CD4-positive, alpha-beta T cell treated with Interferon gamma for 1 hour (primary cell): ENCODE measurements around the gene PLA2G10.
"Not testable (repeated sequence)": the region's sequence is repeated elsewhere in the genome, so short reads cannot be mapped to it uniquely, and the experiment has no call there.

Source experiments
- DNase-seq: peaks from one replicate; pipeline ENCODE4 v3.0.0-alpha.2; 2020

Gene PLA2G10, protein sequence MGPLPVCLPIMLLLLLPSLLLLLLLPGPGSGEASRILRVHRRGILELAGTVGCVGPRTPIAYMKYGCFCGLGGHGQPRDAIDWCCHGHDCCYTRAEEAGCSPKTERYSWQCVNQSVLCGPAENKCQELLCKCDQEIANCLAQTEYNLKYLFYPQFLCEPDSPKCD

DNA sequence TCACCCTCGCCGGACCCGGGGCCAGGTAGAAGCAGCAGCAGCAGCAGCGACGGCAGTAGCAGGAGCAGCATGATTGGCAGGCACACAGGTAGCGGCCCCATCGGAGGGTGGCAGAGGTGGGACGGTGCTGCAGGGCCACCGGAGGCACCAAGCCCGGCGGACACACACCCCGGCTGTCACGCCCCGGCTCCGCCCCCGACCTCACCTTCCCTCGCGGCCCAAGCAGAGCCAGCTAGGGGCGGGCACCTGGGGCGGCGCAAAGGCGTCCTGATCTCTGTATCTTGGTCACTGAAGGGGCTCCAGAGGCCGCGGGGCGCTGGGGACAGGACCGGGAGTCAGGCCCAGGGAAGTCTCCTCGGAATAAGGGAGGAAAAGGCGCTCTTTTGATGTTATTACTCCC, at the start of gene PLA2G10:
Gene PLA2G10 (minus strand): TSS at position 180 of the 400 bp plus-strand sequence. CDS start 79 bp downstream, at position 101.
- DNase-seq = not testable (repeated sequence)

DNA sequence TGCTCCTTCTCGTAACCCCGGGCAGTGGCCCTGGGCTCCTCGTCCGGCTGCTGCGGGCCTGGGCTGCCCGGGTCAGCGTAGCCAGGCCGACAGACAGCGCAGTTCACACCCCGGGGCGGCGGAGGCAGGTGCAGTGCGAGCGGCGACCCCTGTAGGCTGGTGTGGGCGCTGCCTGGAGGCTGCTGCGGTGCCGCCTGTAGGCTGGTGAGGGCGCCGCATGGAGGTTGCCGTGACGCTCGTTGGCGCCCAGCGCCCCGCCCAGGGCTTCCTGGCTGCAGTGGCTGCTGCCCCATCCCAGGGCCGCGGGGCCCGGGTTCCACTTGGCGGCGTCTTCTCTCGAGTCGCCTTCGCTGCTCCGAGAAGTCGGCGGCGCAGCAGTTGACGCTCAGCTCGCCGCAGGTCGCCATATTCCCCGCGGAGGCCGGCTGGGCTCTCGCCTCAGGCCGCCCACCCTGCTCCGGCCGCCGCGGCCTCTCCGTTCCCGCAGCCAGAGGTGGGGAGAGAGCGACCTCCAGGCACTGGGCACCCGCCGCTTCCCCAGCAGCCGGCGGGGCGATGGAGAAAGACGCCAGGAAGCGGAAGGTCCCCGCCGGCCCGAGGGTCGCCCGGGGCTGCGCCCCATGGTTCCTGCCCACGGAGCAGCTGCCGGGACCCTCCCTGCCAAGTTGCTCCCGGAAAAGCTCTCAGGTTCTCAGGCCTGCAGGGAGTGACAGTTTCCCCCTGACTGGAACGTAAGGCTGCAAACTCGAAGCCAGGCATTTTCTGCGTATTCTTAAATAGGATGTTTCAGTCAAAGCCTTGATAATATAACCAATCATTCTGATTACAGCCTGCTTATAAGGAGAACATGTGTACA, 48.4 kb upstream of the PLA2G10 start, which contains the start of gene NPIPA2:
Gene NPIPA2 (plus strand): TSS at position 261 of the 856 bp plus-strand sequence. CDS start 5,533 bp downstream, outside the sequence.
- not testable (repeated sequence) for DNase-seq

DNA sequence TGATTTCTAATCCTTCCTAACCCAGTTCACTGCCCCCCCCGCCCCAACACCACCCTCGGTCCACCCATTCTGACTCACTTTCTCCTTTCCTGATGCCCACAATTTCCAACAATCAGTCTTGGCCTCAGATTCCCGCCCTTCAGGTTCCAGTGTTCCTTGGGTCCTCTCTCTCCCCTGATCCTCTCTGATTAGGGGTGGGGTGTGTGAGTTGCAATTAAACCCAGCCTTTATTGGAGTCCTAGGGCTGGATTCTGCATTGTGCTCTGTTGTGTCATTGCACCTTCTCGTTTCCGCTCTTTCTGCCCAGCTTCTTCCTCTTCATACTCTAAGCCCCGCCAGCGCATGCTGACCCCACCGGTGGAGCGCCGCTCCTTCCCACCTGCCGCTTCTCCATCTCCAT, 47.7 kb upstream of the PLA2G10 start:
- DNase-seq = not testable (repeated sequence)

DNA sequence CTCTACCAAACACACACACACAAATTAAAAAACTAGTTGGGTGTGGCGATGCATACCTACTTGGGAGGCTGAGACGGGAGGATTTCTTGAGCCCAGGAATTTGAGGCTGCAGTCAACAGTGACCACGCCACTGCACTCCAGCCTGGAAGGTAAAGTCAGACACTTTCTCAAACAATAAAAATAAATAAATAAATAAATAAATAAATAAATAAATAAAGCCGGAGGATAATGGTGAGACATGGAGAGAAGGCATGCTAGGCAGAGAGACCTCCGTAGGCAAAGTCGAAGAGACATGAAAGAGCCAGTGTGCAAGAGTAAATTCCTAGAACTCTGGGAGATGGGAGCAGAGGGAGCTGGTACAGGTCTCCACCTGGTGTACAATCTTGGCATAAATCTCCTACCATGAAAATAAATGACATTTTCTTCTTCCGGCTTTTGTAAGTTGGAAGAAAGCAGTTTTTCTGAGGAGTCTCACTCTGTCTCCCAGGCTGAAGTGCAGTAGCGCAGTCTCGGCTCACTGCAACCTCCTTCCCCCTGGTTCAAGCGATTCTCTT, 46.8 kb upstream of the PLA2G10 start:
- not testable (repeated sequence) for DNase-seq

DNA sequence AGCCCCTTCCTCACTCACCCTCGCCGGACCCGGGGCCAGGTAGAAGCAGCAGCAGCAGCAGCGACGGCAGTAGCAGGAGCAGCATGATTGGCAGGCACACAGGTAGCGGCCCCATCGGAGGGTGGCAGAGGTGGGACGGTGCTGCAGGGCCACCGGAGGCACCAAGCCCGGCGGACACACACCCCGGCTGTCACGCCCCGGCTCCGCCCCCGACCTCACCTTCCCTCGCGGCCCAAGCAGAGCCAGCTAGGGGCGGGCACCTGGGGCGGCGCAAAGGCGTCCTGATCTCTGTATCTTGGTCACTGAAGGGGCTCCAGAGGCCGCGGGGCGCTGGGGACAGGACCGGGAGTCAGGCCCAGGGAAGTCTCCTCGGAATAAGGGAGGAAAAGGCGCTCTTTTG, 39.1 kb upstream of the PLA2G10 start:
- not testable (repeated sequence) for DNase-seq

DNA sequence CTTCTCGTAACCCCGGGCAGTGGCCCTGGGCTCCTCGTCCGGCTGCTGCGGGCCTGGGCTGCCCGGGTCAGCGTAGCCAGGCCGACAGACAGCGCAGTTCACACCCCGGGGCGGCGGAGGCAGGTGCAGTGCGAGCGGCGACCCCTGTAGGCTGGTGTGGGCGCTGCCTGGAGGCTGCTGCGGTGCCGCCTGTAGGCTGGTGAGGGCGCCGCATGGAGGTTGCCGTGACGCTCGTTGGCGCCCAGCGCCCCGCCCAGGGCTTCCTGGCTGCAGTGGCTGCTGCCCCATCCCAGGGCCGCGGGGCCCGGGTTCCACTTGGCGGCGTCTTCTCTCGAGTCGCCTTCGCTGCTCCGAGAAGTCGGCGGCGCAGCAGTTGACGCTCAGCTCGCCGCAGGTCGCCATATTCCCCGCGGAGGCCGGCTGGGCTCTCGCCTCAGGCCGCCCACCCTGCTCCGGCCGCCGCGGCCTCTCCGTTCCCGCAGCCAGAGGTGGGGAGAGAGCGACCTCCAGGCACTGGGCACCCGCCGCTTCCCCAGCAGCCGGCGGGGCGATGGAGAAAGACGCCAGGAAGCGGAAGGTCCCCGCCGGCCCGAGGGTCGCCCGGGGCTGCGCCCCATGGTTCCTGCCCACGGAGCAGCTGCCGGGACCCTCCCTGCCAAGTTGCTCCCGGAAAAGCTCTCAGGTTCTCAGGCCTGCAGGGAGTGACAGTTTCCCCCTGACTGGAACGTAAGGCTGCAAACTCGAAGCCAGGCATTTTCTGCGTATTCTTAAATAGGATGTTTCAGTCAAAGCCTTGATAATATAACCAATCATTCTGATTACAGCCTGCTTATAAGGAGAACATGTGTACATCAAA, 9.3 kb upstream of the PLA2G10 start, which contains the start of gene NPIPA3:
Gene NPIPA3 (plus strand): TSS at position 256 of the 856 bp plus-strand sequence. CDS start 5,533 bp downstream, outside the sequence.
- DNase-seq = not testable (repeated sequence)

DNA sequence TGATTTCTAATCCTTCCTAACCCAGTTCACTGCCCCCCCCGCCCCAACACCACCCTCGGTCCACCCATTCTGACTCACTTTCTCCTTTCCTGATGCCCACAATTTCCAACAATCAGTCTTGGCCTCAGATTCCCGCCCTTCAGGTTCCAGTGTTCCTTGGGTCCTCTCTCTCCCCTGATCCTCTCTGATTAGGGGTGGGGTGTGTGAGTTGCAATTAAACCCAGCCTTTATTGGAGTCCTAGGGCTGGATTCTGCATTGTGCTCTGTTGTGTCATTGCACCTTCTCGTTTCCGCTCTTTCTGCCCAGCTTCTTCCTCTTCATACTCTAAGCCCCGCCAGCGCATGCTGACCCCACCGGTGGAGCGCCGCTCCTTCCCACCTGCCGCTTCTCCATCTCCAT, 8.6 kb upstream of the PLA2G10 start:
- not testable (repeated sequence) for DNase-seq

DNA sequence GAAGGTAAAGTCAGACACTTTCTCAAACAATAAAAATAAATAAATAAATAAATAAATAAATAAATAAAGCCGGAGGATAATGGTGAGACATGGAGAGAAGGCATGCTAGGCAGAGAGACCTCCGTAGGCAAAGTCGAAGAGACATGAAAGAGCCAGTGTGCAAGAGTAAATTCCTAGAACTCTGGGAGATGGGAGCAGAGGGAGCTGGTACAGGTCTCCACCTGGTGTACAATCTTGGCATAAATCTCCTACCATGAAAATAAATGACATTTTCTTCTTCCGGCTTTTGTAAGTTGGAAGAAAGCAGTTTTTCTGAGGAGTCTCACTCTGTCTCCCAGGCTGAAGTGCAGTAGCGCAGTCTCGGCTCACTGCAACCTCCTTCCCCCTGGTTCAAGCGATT, 7.8 kb upstream of the PLA2G10 start:
- DNase-seq = not testable (repeated sequence)

DNA sequence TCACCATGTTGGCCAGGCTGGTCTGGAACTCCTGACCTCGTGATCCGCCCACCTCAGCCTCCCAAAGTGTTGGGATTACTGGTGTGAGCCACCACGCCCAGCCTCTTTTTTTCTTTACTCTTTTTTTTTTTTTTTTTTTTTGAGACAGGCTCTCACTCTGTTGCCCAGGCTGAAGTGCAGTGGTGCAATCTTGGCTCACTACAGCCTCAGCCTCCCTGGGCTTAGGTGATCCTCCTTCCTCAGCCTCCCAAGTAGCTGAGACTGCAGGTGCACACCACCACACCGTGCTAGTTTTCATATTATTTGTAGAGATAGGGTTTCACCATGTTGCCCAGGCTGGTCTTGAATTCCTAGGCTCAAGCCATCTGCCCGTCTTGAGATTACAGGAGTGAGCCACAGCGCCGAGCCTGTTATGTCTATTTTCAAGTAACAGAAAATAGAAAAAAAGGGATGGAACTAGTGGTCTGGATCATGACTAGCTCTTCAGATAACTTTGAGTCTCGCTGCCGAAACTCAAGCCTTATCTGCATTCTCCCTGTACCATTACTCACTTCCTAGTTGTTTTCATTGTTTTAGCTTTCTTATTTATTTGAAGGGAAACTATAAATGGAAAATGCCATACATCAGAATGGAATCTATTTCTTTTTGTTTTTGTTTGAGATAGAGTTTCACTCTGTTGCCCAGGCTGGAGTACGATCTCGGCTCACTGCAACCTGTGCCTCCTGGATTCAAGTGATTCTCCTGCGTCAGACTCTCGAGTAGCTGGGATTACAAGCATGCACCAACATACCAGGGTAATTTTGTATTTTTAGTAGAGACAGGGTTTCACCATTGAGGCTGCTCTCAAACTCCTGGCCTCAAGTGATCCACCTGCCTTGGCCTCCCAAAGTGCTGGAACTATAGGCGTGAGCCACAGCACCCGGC, 8.0 kb downstream of the PLA2G10 start:
- not testable (repeated sequence) for DNase-seq

DNA sequence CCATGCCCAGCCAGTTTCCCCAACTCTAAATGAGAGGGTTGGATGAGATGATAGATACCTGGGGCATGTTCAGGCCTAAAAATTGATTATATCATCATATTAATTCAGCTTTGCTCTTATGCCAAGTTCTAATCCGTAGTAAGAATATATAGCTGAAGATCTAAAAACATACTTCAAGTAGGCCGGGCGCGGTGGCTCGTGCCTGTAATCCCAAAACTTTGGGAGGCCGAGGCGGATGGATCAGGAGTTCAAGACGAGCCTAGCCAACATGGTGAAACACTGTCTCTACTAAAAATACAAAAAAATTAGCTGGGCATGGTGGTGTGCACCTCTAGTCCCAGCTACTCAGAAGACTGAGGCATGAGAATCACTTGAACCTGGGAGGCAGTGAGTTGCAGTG, 12.0 kb downstream of the PLA2G10 start:
- DNase-seq = no peak

DNA sequence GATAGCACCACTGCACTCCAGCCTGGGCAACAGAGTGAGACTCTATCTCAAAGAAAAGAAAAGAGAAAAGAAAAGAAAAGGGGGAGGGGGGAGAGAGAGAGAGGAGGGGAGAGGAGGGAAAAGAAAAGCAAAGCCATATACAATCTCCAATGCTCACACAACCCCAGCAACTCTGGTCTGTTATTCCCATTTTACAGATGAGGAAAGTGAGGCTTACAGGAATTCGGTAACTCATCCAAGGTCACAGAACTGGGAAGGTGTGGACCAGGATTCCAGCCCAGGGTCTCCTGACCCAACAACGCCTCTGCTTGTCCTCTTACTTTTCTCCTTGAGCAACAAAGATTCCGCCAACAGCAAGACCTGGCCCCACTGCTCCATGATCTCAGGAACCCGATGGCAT, 13.0 kb downstream of the PLA2G10 start:
- DNase-seq = no peak

DNA sequence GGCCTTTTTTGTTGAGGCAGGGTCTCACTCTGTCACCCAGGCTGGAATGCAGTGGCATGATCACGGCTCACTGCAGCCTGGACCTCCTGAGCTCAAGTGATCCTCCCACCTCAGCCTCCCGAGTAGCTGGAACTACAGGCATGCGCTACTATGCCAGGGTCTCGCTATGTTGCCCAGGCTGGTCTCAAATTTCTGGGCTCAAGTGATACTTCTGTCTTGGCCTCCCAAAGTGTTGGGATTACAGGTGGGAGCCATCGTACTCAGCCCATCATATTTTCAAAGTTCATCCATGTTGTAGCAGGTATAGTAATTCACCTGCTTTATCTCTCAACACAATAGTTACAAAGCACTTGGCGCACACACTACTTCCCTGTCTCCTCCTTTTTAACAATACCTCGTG, 13.7 kb downstream of the PLA2G10 start:
- not testable (repeated sequence) for DNase-seq

DNA sequence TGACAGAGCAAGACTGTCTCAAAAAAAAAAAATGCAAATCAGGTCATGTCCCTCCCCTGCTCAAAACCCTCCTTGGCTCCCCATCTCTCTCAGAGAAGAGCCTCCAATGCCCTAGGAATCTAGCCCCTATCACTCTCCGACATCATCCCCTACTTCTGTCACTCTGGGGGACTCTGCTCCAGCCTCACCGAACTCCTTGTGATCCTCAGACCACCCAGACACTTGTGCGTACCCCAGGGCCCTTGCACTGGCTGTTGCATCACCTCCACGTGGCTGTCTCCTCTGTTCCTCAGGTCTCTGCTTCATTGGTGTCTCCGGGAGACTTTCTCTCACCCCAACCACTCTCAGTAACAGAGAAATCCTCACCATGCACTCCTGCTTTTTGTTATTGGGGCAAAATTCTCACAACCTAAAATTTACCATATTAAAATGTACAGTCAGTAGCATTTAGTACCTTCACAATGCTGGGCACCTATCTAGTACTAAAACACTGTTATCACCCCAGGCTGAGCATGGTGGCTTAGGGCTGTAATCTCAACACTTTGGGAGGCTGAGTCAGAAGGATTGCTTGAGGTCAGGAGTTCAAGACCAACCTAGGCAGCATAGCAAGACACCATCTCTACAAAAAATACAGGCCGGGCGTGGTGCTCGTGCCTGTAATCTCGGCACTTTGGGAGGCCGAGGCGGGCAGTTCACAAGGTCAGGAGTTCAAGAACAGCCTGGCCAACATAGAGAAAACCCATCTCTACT, 15.2 kb downstream of the PLA2G10 start:
- no peak for DNase-seq

DNA sequence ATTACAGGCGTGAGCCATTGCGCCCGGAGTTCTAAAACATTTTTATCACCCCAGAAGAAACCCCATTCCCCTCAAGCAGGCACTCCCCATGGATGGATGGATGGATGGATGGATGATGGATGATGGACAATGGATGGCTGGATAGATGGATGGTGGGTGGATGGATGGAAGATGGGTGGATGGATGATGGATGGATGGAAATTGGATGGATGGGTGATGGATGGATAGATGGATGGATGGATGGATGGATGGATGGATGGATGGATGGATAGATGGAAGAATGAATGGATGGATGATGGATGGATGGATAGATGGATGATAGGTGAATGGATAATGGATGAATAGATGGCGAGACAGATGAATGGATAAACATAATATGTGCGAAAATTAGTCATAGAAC, 16.5 kb downstream of the PLA2G10 start:
- DNase-seq = no peak

DNA sequence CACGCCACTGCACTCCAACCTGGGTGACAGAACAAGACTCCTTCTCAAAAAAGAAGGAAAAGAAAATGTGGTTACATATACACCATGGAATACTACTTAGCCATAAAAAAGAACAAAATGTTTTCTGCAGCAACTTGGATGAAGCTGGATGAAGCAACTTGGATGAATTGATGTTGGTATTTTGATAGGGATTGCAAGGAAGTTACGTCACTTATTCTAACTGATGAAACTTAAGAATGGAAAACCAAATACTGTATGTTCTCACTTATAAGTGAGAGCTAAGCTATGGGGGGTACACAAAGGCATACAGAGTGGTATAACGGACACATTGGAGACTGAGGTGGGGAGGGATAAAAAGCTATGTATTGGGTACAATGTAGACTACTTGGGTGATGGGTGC, 17.5 kb downstream of the PLA2G10 start:
- DNase-seq = no peak

DNA sequence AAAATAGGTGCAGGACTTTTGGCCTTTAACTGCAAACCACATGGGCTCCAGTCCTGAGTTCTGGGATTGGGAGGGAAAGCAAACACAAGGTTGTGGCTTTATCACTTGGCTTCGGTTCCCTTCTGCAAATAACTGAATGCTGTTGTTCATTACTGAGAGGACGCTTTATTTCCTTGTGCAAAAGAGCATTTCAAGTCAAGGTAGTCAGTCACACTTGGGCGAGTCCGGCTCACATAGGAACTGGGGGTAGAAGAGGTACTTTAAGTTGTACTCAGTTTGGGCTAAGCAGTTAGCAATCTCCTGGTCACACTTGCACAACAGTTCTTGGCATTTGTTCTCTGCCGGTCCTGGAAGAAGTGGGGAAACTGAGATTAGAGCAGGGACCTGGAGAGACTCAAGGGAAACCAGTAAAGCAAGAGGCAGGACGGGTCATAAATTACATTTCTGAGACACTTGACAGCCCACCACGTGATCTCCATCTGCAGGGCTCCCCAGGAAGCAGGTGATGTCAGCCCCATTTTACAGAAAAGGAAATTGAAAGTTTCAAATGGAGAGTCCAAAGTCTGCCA, 21.6 kb downstream of the PLA2G10 start:
- DNase-seq = no peak

DNA sequence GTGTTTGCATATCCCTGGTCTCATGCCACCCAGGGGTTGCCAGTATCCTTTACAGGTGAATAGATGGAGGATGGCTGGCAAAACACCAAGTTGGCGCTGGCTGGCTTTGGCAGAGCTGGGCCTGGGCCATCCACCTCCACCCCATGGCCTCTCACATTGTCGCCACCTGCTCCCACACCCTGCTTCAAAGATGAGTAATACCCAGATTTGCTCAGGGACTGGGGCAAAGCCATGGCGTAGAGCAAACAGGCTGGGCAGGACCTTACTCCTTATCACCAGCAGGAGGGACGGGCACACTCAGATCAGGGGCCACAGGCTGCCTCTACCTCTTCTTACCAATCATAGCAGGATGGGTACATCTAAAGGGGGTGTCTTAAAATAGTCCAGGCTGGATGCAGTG, 24.3 kb downstream of the PLA2G10 start:
- no peak for DNase-seq

DNA sequence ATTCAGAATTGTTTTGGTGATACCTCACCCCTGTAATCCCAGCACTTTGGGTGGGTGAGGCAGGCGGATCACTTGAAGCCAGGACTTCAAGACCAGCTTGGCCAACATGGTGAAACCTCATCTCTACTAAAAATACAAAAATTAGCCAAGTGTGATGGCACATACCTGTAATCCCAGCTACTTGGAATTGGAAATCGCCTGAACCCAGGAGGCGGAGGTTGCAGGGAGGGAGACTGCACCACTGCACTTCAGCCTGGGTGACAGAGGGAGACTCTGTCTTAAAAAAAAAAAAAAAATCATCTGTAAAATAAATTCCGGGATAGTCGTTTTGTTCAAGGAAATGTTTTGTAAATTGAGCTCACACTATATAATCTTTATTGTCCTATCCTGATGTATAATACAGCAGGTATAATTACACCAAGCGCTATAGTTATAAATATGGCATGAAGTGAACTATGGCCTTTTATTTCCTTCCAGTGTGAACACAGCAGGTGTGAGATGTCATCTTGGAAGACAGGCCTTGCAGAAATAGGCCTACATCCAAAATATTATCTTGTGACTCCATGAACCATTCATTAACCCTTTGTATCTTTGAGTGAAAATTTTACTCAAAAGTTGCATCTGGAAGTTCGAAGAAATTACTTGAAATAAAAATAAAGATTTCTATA, 25.4 kb downstream of the PLA2G10 start:
- no peak for DNase-seq

DNA sequence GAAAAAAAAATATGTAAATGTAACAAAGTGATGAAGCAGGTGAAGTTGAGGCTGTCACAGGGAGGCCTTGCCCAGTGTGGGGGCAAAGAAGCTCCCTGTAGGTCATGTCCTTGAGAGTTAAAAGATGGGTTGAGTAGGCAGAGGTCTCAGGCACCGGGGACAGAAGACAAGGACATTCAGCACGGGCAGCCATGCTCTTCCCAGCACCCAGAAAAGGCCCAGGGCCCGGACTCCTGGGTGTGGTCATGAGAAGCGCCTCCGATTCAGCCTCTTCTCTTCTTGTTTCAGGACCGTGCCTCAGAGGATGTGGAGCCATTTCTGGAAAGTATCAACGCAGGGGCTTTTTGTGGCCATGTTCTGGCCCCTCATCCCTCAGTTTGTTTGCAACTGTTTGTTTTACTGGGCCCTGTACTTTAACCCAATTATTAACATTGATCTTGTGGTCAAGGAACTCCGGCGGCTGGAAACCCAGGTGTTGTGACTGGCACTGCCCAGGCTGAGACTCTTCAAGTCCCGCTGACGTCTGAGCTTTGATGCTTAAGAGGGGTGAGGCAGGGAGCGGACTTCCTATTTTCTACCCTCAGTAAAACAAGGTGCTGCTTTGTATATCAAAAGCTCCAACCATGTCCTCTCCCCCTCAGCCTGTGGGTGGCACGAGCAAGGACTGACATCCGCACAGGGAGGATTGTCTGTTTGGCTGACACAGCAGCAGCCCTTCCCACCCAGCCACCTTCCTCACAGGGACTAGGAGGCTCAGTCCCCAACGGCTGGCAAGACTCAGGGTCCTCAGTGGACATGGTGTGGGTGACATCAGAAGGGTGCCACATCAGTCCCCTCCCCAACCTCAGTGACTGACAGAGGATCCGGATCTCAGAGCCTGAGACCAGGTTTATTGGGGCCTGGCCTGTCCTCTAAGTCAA, 26.5 kb downstream of the PLA2G10 start:
- no peak for DNase-seq
